ENCODE measurements around the gene RASSF9.

The RASSF9 gene

DNA sequence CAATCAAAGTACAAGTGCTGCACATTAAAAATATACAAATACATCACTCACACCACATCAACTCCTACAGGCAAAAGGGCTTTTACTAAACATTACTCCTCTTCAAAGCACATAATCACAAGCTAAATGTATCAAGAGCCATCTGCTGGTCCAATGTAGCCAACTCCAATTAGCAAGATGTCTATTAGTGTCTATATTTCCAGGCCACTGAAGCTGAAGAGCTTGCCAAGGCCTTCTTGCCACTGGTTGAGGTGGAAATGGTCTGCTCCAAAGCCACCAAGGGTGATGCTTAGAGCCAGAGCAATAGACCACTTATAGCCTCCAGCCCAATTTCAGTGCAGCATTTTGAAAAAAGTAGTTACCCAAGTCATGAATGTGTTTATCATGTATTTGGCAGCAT is 54.4 kb downstream of the RASSF9 start:
- H3K4me1 ChIP-seq (ENCODE audit: insufficient read depth, insufficient read length), result no peaks in the 10 kb centered on the region
- no peaks in the 10 kb centered on the region for H3K36me3 ChIP-seq (ENCODE audit: insufficient read depth, insufficient read length, low read length)
- no peak for TF ChIP-seq ZNF274 (IDR thresholded peaks at IDR 0.05; ENCODE audit: low read depth, low read length)
- no peak overlapping the region for H3K9ac ChIP-seq (ENCODE audit: insufficient read length, low read depth)
- no peaks in the 10 kb centered on the region for H3K27me3 ChIP-seq (ENCODE audit: insufficient read depth, insufficient read length)
- no peak for DNase-seq (ENCODE audit: low read depth, low spot score)
- H3K4me3 ChIP-seq (ENCODE audit: insufficient read length, low read depth), result no peak overlapping the region
- H3K9me3 ChIP-seq (ENCODE audit: insufficient read depth, low read length), result no peaks in the 10 kb centered on the region; the same call in 1 of the 2 replicates

DNA sequence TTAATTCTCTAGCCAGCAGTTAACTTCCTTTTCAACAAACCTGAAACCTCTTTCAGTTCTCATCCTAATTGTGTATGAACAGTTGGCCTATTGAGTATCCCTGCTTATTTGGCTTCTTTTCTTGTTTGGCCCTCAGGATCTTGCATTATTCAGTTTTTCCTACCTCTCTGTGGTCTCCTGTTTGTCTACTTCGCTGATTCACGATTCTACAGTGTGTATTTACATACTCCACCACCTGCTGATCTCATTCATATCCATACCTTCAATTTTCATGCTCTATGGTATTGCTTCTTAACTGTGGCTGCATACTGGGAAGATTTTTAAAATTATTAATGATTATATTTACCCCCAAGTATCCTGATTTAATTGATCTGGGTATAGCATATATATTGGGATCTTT is 56.4 kb downstream of the RASSF9 start:
- no peak overlapping the region for H3K4me3 ChIP-seq (ENCODE audit: insufficient read length, low read depth)
- no peaks in the 10 kb centered on the region for H3K27me3 ChIP-seq (ENCODE audit: insufficient read depth, insufficient read length)
- H3K9ac ChIP-seq (ENCODE audit: insufficient read length, low read depth), result no peak overlapping the region
- DNase-seq (ENCODE audit: low read depth, low spot score), result no peak
- TF ChIP-seq YY1 (IDR thresholded peaks at IDR 0.05; ENCODE audit: insufficient read depth, insufficient read length) (no peak), SUZ12 (IDR thresholded peaks at IDR 0.05; ENCODE audit: extremely low read depth, insufficient read depth, insufficient read length) (no peak), ZNF274 (IDR thresholded peaks at IDR 0.05; ENCODE audit: low read depth, low read length) (no peak)
- H3K36me3 ChIP-seq (ENCODE audit: insufficient read depth, insufficient read length, low read length), result no peaks in the 10 kb centered on the region
- H3K9me3 ChIP-seq (ENCODE audit: insufficient read depth, low read length), result no peaks in the 10 kb centered on the region
- no peaks in the 10 kb centered on the region for H3K4me1 ChIP-seq (ENCODE audit: insufficient read depth, insufficient read length)

DNA sequence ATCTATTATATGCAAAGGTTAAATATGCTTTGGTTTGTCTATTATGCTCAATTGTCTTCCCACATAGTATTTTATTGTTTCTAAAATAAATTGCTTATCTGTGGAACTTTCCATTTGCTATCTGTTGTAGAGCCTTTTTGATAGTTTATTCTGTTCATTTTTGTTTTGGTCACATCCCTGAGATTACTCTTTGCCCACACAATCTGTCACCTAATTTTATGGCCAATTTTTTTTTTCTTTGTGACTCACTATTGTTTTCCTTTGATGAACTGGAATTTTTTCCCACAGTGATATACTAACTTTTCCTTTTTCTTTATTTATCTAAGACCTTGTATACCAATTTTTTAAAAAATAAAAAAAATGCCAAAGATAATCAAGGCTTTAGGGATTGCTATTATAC is 61.1 kb downstream of the RASSF9 start:
- Histone ChIP-seq H3K36me3 (ENCODE audit: insufficient read depth, insufficient read length, low read length) (no peaks in the 10 kb centered on the region), H3K4me3 (ENCODE audit: insufficient read length, low read depth) (no peak overlapping the region), H3K4me1 (ENCODE audit: insufficient read depth, insufficient read length) (no peaks in the 10 kb centered on the region), H3K9me3 (ENCODE audit: insufficient read depth, low read length) (no peaks in the 10 kb centered on the region), H3K9ac (ENCODE audit: insufficient read length, low read depth) (no peak overlapping the region), H3K27me3 (ENCODE audit: insufficient read depth, insufficient read length) (no peaks in the 10 kb centered on the region)
- TF ChIP-seq ZNF274 (IDR thresholded peaks at IDR 0.05; ENCODE audit: low read depth, low read length) (no peak), YY1 (IDR thresholded peaks at IDR 0.05; ENCODE audit: insufficient read depth, insufficient read length) (no peak), SUZ12 (IDR thresholded peaks at IDR 0.05; ENCODE audit: extremely low read depth, insufficient read depth, insufficient read length) (no peak)
- DNase-seq (ENCODE audit: low read depth, low spot score), result no peak

DNA sequence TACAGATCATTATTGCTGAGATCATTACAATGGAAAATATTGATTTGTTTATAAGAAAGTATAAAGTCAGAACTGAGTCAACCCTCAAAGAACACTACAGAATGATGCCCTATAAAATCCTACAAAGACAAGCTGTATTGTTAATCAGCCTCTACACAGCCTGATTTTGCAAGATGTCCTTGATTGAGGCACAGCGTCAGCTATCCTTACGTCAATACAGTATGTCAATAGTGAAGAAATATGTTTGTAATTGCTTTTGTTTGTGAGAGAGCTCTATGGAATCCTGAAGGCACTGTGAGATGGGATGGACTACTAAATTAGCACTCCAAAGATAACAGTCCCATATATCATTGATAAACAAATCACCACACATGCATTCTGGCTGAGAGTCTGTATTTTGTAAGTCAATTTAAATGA is 70.7 kb downstream of the RASSF9 start:
- DNase-seq (ENCODE audit: low read depth, low spot score), result no peak
- H3K27me3 ChIP-seq (ENCODE audit: insufficient read depth, insufficient read length), result no peaks in the 10 kb centered on the region
- no peak overlapping the region for H3K4me3 ChIP-seq (ENCODE audit: insufficient read length, low read depth)
- H3K9me3 ChIP-seq (ENCODE audit: insufficient read depth, low read length), result no peaks in the 10 kb centered on the region
- no peaks in the 10 kb centered on the region for H3K4me1 ChIP-seq (ENCODE audit: insufficient read depth, insufficient read length)
- TF ChIP-seq SUZ12 (IDR thresholded peaks at IDR 0.05; ENCODE audit: extremely low read depth, insufficient read depth, insufficient read length) (no peak), ZNF274 (IDR thresholded peaks at IDR 0.05; ENCODE audit: low read depth, low read length) (no peak), YY1 (IDR thresholded peaks at IDR 0.05; ENCODE audit: insufficient read depth, insufficient read length) (no peak)
- H3K36me3 ChIP-seq (ENCODE audit: insufficient read depth, insufficient read length, low read length), result no peaks in the 10 kb centered on the region
- H3K9ac ChIP-seq (ENCODE audit: insufficient read length, low read depth), result no peak overlapping the region

DNA sequence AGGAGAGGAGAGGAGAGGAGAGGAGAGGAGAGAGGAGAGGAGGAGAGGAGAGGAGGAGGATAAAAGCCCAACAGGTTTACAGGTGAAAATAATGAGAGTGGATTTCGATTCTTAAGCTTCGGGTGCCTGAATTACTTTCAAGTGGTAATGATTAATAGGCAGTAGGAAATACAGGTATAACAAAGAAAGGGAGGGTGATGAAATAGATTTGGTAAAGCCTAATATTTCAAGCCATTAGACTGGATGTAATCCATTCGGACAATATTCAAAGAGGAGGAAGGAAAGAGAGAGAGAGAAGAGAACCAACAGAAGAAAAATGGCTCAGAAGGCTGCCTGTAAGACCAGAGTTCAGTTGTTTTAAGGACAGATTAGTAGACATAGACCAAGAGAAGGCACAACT is 76.6 kb downstream of the RASSF9 start:
- no peak overlapping the region for H3K4me3 ChIP-seq (ENCODE audit: insufficient read length, low read depth)
- H3K36me3 ChIP-seq (ENCODE audit: insufficient read depth, insufficient read length, low read length), result no peaks in the 10 kb centered on the region
- H3K27me3 ChIP-seq (ENCODE audit: insufficient read depth, insufficient read length), result no peaks in the 10 kb centered on the region
- H3K9me3 ChIP-seq (ENCODE audit: insufficient read depth, low read length), result peaks cover 15% of the 10 kb centered on the region
- no peak for TF ChIP-seq ZNF274 (IDR thresholded peaks at IDR 0.05; ENCODE audit: low read depth, low read length)
- TF ChIP-seq YY1 (IDR thresholded peaks at IDR 0.05; ENCODE audit: insufficient read depth, insufficient read length), result no peak
- TF ChIP-seq SUZ12 (IDR thresholded peaks at IDR 0.05; ENCODE audit: extremely low read depth, insufficient read depth, insufficient read length), result no peak
- no peaks in the 10 kb centered on the region for H3K4me1 ChIP-seq (ENCODE audit: insufficient read depth, insufficient read length)
- no peak overlapping the region for H3K9ac ChIP-seq (ENCODE audit: insufficient read length, low read depth)
- DNase-seq (ENCODE audit: low read depth, low spot score), result no peak

DNA sequence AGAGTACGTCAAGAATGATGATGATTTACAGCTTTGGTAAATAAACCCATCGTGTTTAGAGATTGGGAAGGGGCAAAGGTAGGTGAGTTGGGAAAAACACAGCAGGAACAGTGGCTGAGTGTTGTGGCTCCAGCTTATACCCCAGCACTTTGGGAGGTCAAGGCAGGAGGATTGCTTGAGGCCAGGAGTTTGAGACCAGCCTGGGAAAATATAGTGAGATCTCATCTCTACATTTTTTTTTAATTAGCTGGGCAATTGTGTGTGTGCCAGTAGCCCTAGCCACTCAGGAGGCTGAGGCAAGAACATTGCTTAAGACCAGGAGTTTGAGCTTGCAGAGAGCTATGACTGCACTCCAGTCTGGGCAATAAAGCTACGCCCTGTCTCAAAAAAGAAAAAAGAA is 77.1 kb downstream of the RASSF9 start:
- TF ChIP-seq ZNF274 (IDR thresholded peaks at IDR 0.05; ENCODE audit: low read depth, low read length) (no peak), YY1 (IDR thresholded peaks at IDR 0.05; ENCODE audit: insufficient read depth, insufficient read length) (no peak), SUZ12 (IDR thresholded peaks at IDR 0.05; ENCODE audit: extremely low read depth, insufficient read depth, insufficient read length) (no peak)
- no peak overlapping the region for H3K4me3 ChIP-seq (ENCODE audit: insufficient read length, low read depth)

DNA sequence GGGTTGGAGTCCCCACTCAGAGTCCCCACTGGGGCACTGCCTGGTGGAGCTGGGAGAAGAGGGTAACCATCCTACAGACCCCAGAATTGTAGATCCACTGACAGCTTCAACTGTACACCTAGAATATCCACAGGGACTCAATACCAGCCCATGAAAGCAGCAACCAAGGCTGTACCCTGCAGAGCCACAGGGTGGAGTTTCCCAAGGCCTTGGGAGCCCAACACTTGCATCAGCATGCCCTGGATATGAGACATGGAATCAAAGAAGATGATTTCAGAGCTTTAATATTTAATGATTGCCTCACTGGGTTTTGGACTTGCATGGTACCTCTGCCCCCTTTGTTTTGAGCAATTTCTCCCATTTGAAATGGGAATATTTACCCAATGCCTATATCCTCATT is 80.4 kb downstream of the RASSF9 start:
- no peaks in the 10 kb centered on the region for H3K27me3 ChIP-seq (ENCODE audit: insufficient read depth, insufficient read length)
- H3K9ac ChIP-seq (ENCODE audit: insufficient read length, low read depth), result no peak overlapping the region
- no peaks in the 10 kb centered on the region for H3K36me3 ChIP-seq (ENCODE audit: insufficient read depth, insufficient read length, low read length)
- H3K9me3 ChIP-seq (ENCODE audit: insufficient read depth, low read length), result peaks cover 20% of the 10 kb centered on the region
- no peaks in the 10 kb centered on the region for H3K4me1 ChIP-seq (ENCODE audit: insufficient read depth, insufficient read length)
- no peak for DNase-seq (ENCODE audit: low read depth, low spot score)
- TF ChIP-seq YY1 (IDR thresholded peaks at IDR 0.05; ENCODE audit: insufficient read depth, insufficient read length) (no peak), SUZ12 (IDR thresholded peaks at IDR 0.05; ENCODE audit: extremely low read depth, insufficient read depth, insufficient read length) (no peak), ZNF274 (IDR thresholded peaks at IDR 0.05; ENCODE audit: low read depth, low read length) (no peak)
- no peak overlapping the region for H3K4me3 ChIP-seq (ENCODE audit: insufficient read length, low read depth)

More for the DNA sequence above, 77.1 kb downstream of the RASSF9 start:
- Histone ChIP-seq H3K4me1 (ENCODE audit: insufficient read depth, insufficient read length) (no peaks in the 10 kb centered on the region), H3K9me3 (ENCODE audit: insufficient read depth, low read length) (peaks cover 19% of the 10 kb centered on the region), H3K9ac (ENCODE audit: insufficient read length, low read depth) (no peak overlapping the region), H3K27me3 (ENCODE audit: insufficient read depth, insufficient read length) (no peaks in the 10 kb centered on the region), H3K36me3 (ENCODE audit: insufficient read depth, insufficient read length, low read length) (no peaks in the 10 kb centered on the region)
- DNase-seq (ENCODE audit: low read depth, low spot score), result no peak

All from NT2/D1 (cell line).